Uterus (tissue), 4 donors: Measurements from ENCODE around the gene ATP8B3. TPM values are rescaled to one million over a fixed set of nuclear protein-coding genes. Genes with fewer than 3 reads are reported as not detected.
A peak's percentile ranks its signal among the peaks of the same experiment; 100 is the strongest.

Source experiments
- DNase-seq, 2 donors: peaks; one replicate each; pipeline ENCODE4 v3.0.0-alpha.2; 2019 to 2020
- H3K27ac ChIP-seq, 2 donors: fragments of 200-600 bp; sonication (generic); 1 replicate in 1 of 2; 2 replicates in 1 of 2; pipeline ENCODE4 v1.5.1; 2016 to 2018
- H3K27me3 ChIP-seq, 2 donors: fragments of 200-600 bp; sonication (generic); one replicate each; pipeline ENCODE4 v1.5.1; 2018 to 2019; ENCODE audit warnings: control low read depth in 1 of 2
- H3K36me3 ChIP-seq, 2 donors: fragments of 200-600 bp; sonication (generic); one replicate each; pipeline ENCODE4 v1.5.1; 2019; ENCODE audit warnings: control low read depth in 1 of 2
- H3K4me1 ChIP-seq, 2 donors: fragments of 200-600 bp; sonication (generic); one replicate each; pipeline ENCODE4 v1.5.1; 2018 to 2019; ENCODE audit warnings: control low read depth in 1 of 2
- H3K4me3 ChIP-seq, 2 donors: fragments of 200-600 bp; sonication (generic); 1 replicate in 1 of 2; 2 replicates in 1 of 2; pipeline ENCODE4 v1.5.1; 2018 to 2019; ENCODE audit warnings: mild to moderate bottlenecking in 1 of 2
- H3K9me3 ChIP-seq, 2 donors: fragments of 200-600 bp; sonication (generic); one replicate each; pipeline ENCODE4 v1.5.1; 2019; ENCODE audit warnings: control low read depth in 1 of 2
- CTCF ChIP-seq, 4 experiments: fragments of 200-600 bp in 2 of 4; fragments of 450-650 bp in 2 of 4; sonication (generic) in 2 of 4; IDR thresholded peaks; one replicate each; pipeline ENCODE4 v1.5.1; 2016 to 2019; ENCODE audit warnings: antibody characterized with exemption in 4 of 4, mild to moderate bottlenecking in 2 of 4, moderate library complexity in 1 of 4
- POLR2A ChIP-seq, 2 donors: fragments of 450-650 bp; IDR thresholded peaks; one replicate each; pipeline ENCODE4 v1.6.1; 2016; ENCODE audit warnings: antibody characterized with exemption in 2 of 2, mild to moderate bottlenecking in 1 of 2, moderate library complexity in 1 of 2
- intact Hi-C: fragments of 100-400 bp; cut with DNase I; formaldehyde crosslinking; loops from one replicate; pipeline ENCODE4 v1.15.1; 2023; ENCODE audit warnings: low total_unique reads
- total RNA-seq, 4 donors: library from RNA; depleted of rRNA in 3 of 4; stranded (reverse); fragments of >200 nt in 3 of 4; gene quantifications; one replicate each; pipeline versions ENCODE4 v1.1.0 to v1.2.4, GENCODE V29; 2014 to 2023
- donor health status: DM: yes; HTN: yes; CAD: no.

ATP8B3 gene
- total RNA-seq, 4 donors from 2014 or later: 1.0 to 3.3 (median 1.7) TPM; not detected in 1

DNA sequence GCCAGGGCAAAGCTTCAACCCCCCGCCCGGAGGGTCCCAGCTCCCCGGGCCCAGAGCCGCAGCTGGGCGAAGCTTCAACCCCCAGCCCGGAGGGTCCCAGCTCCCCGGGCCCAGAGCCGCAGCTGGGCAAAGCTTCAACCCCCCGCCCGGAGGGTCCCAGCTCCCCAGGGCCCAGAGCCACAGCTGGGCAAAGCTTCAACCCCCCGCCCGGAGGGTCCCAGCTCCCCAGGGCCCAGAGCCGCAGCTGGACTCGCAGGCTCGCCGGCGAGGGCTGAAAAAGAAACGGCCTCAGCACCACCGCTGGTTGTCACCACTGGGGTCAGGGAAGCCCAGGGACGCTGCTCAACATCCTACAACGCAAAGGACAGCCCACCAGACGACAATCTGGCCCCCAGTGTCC is 31.0 kb upstream of the ATP8B3 start:
- TF ChIP-seq CTCF (IDR thresholded peaks at IDR 0.05) (no peak), POLR2A (IDR thresholded peaks at IDR 0.05) (no peak)
- H3K36me3 ChIP-seq: no peaks in the 10 kb centered on the region
- H3K9me3 ChIP-seq: no peaks in the 10 kb centered on the region
- H3K4me3 ChIP-seq: no peak overlapping the region
- intact Hi-C loops: no loop called here
- H3K27me3 ChIP-seq: no peaks in the 10 kb centered on the region
- DNase-seq: no peak
- H3K4me1 ChIP-seq: peaks cover 0 to 37% of the 10 kb centered on the region in 2 donors
- H3K27ac ChIP-seq: no peak overlapping the region

- no peaks in the 10 kb centered on the region for H3K27me3 ChIP-seq
- H3K9me3 ChIP-seq: no peaks in the 10 kb centered on the region
- DNase-seq: no peak
- H3K36me3 ChIP-seq: no peaks in the 10 kb centered on the region
- no peak for TF ChIP-seq POLR2A (IDR thresholded peaks at IDR 0.05)
- TF ChIP-seq CTCF (IDR thresholded peaks at IDR 0.05): no peak
- intact Hi-C loops: no loop called here
- peaks cover 0 to 40% of the 10 kb centered on the region in 2 donors for H3K4me1 ChIP-seq
- H3K27ac ChIP-seq: peak overlapping the region; percentile 41 to 56
- no peak overlapping the region for H3K4me3 ChIP-seq
Measured at GRCh38 chr19:1841209-1841924, 29.3 kb upstream of the ATP8B3 start.

- DNase-seq: no peak
- H3K27me3 ChIP-seq: no peaks in the 10 kb centered on the region
- peaks cover 0 to 33% of the 10 kb centered on the region in 2 donors for H3K4me1 ChIP-seq
- no peaks in the 10 kb centered on the region for H3K36me3 ChIP-seq
- peak overlapping the region; percentile 41 to 56 for H3K27ac ChIP-seq
- intact Hi-C loops: no loop called here
- H3K4me3 ChIP-seq: no peak overlapping the region
- H3K9me3 ChIP-seq: no peaks in the 10 kb centered on the region
- no peak for TF ChIP-seq CTCF (IDR thresholded peaks at IDR 0.05)
Measured at GRCh38 chr19:1840541-1841115, 28.6 kb upstream of the ATP8B3 start.

DNA sequence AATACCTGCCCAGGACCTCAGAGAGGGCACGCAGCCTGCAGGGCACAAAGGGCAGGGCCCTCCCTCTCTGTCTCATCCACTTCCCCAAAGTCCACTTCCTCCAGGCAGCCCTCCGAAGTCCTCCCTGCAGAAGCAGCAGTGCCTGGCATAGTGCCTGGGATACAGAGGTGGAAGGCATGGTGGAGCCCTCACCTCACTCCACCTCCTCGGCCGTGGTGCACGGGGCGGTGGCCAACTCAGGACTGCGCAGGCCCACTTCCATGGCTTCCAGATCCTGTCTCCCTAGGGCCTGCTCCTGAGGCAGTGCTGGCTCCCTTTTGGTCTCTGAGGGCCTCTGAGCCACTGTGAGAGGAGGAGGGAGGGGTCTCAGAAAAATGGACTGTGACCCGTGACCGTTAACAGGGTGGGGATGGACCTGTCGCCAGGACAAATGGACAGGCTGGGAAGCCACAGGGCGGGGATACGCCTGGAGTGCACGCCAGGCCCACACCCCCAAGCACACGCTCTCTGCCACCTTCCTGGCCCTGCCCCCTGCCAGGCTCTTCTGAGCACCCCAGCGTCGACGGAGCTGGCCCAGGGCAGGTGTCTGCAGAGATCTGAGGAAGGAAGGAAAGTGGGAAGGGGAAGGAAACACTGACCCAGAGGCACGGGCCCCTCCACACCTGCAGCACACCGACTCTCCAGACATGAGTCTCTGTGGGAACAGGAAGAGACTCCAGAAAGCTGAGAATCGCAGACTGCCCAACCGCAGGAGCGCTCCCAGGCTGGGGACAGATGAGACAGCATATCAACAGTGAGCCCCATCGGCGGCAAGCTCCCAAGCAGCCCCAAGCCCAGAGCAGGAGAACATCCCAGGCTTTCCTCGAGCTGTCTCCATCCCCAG is 27.8 kb upstream of the ATP8B3 start:
- intact Hi-C loops: no loop called here
- TF ChIP-seq CTCF (IDR thresholded peaks at IDR 0.05): no peak
- no peak for TF ChIP-seq POLR2A (IDR thresholded peaks at IDR 0.05)
- Histone ChIP-seq H3K9me3 (no peaks in the 10 kb centered on the region), H3K4me1 (peaks cover 0 to 26% of the 10 kb centered on the region in 2 donors), H3K27me3 (no peaks in the 10 kb centered on the region), H3K4me3 (no peak overlapping the region), H3K36me3 (no peaks in the 10 kb centered on the region), H3K27ac (peak overlapping the region in 1 of 2 donors; percentile 56)
- no peak for DNase-seq
